ENCODE results near the gene CARS1.
A peak's percentile ranks its signal among the peaks of the same experiment; 100 is the strongest.

Gene CARS1

DNA sequence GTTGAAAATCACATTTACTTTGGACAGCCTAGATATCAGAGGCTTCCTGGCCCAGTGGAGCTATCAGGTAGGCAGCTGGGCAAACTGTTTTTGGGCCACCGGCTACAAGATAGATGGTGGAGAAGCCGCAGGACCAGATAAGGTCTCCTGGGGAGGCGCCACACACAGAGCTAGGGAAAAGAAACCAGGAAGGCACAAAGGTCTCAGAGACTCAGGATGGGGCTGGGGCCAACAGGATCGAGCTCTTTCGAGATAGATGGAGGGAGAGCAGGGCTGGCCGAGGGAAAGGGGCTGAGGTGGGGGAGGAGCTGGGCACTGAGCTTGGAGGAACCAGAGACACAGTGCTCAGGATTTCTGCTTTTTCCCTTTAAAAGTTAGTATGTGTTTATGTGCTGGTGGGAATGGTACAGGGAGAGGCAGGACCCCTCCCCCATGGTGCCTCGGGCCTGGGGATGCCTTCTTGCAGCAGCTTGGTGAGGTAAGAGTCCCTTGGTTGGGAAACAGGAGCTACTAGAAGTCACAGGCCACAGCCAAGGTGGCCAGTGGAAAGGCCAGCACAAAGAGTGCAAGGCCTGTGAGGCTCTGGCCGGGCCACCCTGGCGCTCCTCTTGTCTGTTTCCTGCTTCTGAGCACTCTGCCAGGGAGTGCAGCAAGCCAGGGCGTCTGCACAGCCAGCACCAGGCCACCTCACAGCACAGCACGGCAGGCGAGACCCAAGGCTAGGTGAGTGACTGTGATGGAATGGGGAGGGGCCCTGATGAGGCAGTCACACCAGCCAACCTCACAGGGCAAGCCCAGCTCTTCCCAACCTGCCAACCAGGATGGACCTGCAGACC lies 53.6 kb downstream of the CARS1 start:
- DNase-seq (ENCODE audit: low spot score in 2 of 2) (no peak), ATAC-seq (replicated peaks; ENCODE audit: extremely low read depth, poor library complexity, severe bottlenecking) (no peak)
- Mint-ChIP-seq H3K4me1 (no peaks in the 10 kb centered on the region), H3K27ac (ENCODE audit: low read depth) (peak overlapping the region; percentile 38), H3K4me3 (no peak overlapping the region), H3K36me3 (ENCODE audit: insufficient read depth) (peaks cover 33% of the 10 kb centered on the region), H3K27me3 (no peaks in the 10 kb centered on the region), H3K9me3 (no peaks in the 10 kb centered on the region)

DNA sequence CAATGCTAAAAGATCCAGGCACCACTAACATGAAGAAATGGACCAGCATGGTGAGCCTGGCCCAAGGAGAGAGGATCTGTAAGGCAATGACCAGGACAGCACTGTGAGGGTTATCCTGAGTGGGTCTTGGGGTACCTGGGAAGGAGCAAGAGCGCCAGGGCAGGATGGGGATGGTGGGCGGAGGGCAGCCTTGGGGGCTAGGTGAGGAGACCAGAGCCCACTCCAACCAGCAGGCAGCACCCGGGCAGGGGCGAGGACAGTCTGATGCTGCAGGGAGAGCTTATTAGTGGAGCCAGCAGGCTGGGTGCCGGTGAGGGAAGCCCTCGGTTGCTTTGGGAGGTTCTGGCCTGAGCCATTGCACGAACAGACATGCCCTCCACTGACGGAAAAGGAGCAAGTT lies 54.4 kb downstream of the CARS1 start:
- ATAC-seq (replicated peaks; ENCODE audit: extremely low read depth, poor library complexity, severe bottlenecking), result no peak

GRCh38 chr11:3002351-3002861 lies 54.8 kb downstream of the CARS1 start:
- H3K36me3 Mint-ChIP-seq (ENCODE audit: insufficient read depth), result peaks cover 31% of the 10 kb centered on the region
- ATAC-seq (replicated peaks; ENCODE audit: extremely low read depth, poor library complexity, severe bottlenecking), result no peak
- no peaks in the 10 kb centered on the region for H3K27me3 Mint-ChIP-seq
- no peak overlapping the region for H3K27ac Mint-ChIP-seq (ENCODE audit: low read depth)
- H3K9me3 Mint-ChIP-seq, result no peaks in the 10 kb centered on the region
- DNase-seq (ENCODE audit: low spot score in 2 of 2), result no peak
- H3K4me3 Mint-ChIP-seq, result no peak overlapping the region
- H3K4me1 Mint-ChIP-seq, result no peaks in the 10 kb centered on the region

More for the DNA sequence above, 54.4 kb downstream of the CARS1 start:
- no peaks in the 10 kb centered on the region for H3K9me3 Mint-ChIP-seq
- H3K36me3 Mint-ChIP-seq (ENCODE audit: insufficient read depth), result peaks cover 31% of the 10 kb centered on the region
- H3K4me1 Mint-ChIP-seq, result no peaks in the 10 kb centered on the region
- no peak overlapping the region for H3K4me3 Mint-ChIP-seq
- no peaks in the 10 kb centered on the region for H3K27me3 Mint-ChIP-seq
- DNase-seq (ENCODE audit: low spot score in 2 of 2), result no peak
- no peak overlapping the region for H3K27ac Mint-ChIP-seq (ENCODE audit: low read depth)

- Mint-ChIP-seq H3K36me3 (ENCODE audit: insufficient read depth) (peaks cover 27% of the 10 kb centered on the region), H3K4me3 (no peak overlapping the region), H3K27me3 (no peaks in the 10 kb centered on the region), H3K4me1 (no peaks in the 10 kb centered on the region), H3K27ac (ENCODE audit: low read depth) (peak overlapping the region; percentile 27), H3K9me3 (no peaks in the 10 kb centered on the region)
- DNase-seq (ENCODE audit: low spot score in 2 of 2), result no peak
- ATAC-seq (replicated peaks; ENCODE audit: extremely low read depth, poor library complexity, severe bottlenecking), result no peak
Measured at GRCh38 chr11:3001496-3001895, 55.7 kb downstream of the CARS1 start.

DNA sequence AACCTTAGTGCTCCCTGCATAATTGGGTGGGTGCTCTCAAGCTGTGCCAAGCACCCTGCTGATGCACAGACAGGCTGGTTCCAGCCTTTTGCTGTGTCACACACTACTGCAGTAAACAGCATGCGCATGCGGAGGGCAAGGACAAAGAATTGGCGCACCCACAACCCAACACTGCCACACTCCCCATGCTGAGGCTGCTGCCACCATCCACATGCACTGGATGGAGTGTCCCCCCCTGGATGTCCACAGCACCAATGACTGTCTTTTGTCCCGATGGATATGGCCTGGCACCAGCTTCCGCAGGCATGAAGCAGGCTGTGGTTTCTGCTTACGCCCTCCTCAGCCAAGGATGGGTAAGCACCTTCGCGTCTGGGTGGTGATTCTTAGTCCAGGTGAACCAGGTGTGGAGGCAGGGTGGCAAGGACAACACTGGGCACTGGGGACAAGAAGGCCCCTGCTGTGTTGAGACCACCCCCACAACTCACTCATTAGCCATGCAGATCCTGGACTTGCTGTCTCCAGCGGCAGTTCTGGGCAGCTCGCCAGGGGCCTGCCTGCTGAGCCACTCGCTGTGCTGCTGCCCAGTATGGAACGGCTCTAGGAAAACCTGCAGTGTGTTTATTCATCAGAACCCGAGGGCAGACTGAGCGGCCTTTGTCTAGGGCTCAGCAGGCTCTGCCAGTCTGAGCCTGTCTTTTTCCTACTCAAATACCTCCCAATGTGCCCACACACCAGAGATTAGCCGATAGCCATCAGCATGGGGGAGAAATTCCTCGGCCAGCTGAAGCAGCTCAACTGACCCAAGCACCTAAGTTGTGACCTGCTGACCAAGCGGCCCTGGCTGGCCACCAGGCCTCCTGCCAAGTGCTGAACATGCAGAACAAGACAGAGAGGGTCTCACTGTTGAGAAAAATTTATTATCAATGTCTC lies 56.9 kb downstream of the CARS1 start:
- no peaks in the 10 kb centered on the region for H3K9me3 Mint-ChIP-seq
- peaks cover 24% of the 10 kb centered on the region for H3K36me3 Mint-ChIP-seq (ENCODE audit: insufficient read depth)
- no peak overlapping the region for H3K4me3 Mint-ChIP-seq
- DNase-seq (ENCODE audit: low spot score in 2 of 2) (no peak), ATAC-seq (replicated peaks; ENCODE audit: extremely low read depth, poor library complexity, severe bottlenecking) (no peak)
- H3K4me1 Mint-ChIP-seq, result no peaks in the 10 kb centered on the region
- H3K27me3 Mint-ChIP-seq, result no peaks in the 10 kb centered on the region
- no peak overlapping the region for H3K27ac Mint-ChIP-seq (ENCODE audit: low read depth)

GRCh38 chr11:2999464-2999998 lies 57.7 kb downstream of the CARS1 start:
- H3K4me3 Mint-ChIP-seq, result no peak overlapping the region
- DNase-seq (ENCODE audit: low spot score in 2 of 2) (no peak), ATAC-seq (replicated peaks; ENCODE audit: extremely low read depth, poor library complexity, severe bottlenecking) (no peak)
- peaks cover 19% of the 10 kb centered on the region for H3K36me3 Mint-ChIP-seq (ENCODE audit: insufficient read depth)
- no peaks in the 10 kb centered on the region for H3K9me3 Mint-ChIP-seq
- no peaks in the 10 kb centered on the region for H3K27me3 Mint-ChIP-seq
- H3K4me1 Mint-ChIP-seq, result no peaks in the 10 kb centered on the region
- H3K27ac Mint-ChIP-seq (ENCODE audit: low read depth), result no peak overlapping the region

- no peak overlapping the region for H3K27ac Mint-ChIP-seq (ENCODE audit: low read depth)
- H3K9me3 Mint-ChIP-seq, result no peaks in the 10 kb centered on the region
- no peak overlapping the region for H3K4me3 Mint-ChIP-seq
- no peaks in the 10 kb centered on the region for H3K4me1 Mint-ChIP-seq
- H3K36me3 Mint-ChIP-seq (ENCODE audit: insufficient read depth), result peaks cover 14% of the 10 kb centered on the region
- ATAC-seq (replicated peaks; ENCODE audit: extremely low read depth, poor library complexity, severe bottlenecking) (no peak), DNase-seq (ENCODE audit: low spot score in 2 of 2) (no peak)
- H3K27me3 Mint-ChIP-seq, result no peaks in the 10 kb centered on the region
Measured at GRCh38 chr11:2998073-2998850, 59.0 kb downstream of the CARS1 start.

DNA sequence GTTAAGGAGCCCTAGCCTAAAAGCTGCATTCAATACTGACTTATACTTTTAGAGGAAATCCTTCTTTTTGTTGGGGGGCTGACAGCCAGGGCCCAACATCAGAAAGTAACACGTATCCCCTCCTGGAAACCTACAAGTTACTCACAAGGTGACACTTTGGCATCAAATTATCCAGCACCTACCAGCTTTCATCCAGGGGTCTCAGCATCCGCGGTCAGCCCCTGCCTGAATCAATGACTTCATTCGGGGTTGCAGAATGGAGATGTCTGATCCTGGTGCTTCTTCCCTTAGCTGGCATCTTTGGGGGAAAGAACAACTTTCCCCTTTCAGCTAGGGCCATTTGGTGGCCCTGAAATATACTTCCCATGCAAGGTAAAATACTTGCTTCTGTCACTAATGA lies 59.8 kb downstream of the CARS1 start:
- Mint-ChIP-seq H3K36me3 (ENCODE audit: insufficient read depth) (peaks cover 8% of the 10 kb centered on the region), H3K9me3 (no peaks in the 10 kb centered on the region), H3K4me1 (no peaks in the 10 kb centered on the region), H3K27ac (ENCODE audit: low read depth) (no peak overlapping the region), H3K4me3 (no peak overlapping the region), H3K27me3 (no peaks in the 10 kb centered on the region)
- DNase-seq (ENCODE audit: low spot score in 2 of 2) (no peak), ATAC-seq (replicated peaks; ENCODE audit: extremely low read depth, poor library complexity, severe bottlenecking) (no peak)

DNA sequence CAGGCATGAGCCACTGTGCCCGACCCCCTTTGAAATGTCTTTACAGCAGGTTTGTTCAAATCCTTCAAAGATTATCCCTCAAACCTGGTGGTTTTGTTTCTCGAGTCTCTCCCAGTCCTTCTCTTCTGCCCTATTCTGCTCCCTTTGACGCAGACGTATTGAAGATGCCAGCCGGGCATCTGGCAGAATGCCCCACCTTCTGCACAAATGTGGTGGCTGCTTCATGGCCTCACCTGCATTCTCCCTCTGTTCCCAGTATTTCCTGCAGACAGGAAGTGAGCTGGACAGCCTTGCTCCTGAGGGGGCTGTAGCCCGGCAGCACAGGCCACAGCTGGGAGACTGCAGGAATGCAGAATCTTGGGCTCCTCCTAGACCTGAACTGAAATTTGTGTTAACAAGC lies 60.2 kb downstream of the CARS1 start:
- Mint-ChIP-seq H3K9me3 (no peaks in the 10 kb centered on the region), H3K36me3 (ENCODE audit: insufficient read depth) (peaks cover 11% of the 10 kb centered on the region), H3K27me3 (no peaks in the 10 kb centered on the region), H3K27ac (ENCODE audit: low read depth) (no peak overlapping the region), H3K4me1 (no peaks in the 10 kb centered on the region), H3K4me3 (no peak overlapping the region)
- ATAC-seq (replicated peaks; ENCODE audit: extremely low read depth, poor library complexity, severe bottlenecking), result no peak
- DNase-seq (ENCODE audit: low spot score in 2 of 2), result no peak

DNA sequence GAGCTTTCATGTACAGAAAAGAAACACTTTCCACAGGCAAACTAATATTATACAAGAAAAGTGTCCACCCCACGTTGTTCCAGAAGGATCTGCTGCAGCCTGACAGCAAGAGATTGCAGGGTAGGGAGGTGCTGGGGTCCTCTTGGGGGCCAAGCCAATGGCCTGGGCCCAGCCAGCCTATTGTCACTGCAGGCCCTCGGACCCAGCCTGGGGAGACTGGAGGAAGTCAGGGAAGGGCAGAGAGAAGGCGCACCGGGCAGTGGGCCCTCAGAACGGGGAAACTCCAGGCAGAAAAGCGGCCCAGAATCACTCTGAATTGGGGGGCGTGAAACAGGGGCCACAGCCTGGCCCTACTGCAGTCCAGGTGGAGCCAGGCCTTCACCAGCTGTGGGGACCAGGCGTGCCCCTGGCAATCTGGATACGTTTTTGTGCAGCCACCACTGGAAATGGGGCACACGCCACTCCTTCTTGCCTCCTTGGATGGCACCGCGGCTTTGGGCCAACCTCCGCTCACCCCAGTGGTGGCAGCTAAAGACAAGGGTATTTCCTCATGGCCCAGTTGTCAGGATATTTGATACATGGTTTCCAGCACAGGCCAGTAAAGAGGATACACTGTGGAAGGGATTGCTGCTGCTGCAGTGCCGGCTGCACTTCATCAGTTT lies 61.2 kb downstream of the CARS1 start:
- H3K4me1 Mint-ChIP-seq, result peaks cover 7% of the 10 kb centered on the region
- no peak overlapping the region for H3K4me3 Mint-ChIP-seq
- H3K9me3 Mint-ChIP-seq, result no peaks in the 10 kb centered on the region
- ATAC-seq (replicated peaks; ENCODE audit: extremely low read depth, poor library complexity, severe bottlenecking), result no peak
- no peaks in the 10 kb centered on the region for H3K27me3 Mint-ChIP-seq
- H3K27ac Mint-ChIP-seq (ENCODE audit: low read depth), result no peak overlapping the region
- H3K36me3 Mint-ChIP-seq (ENCODE audit: insufficient read depth), result peaks cover 11% of the 10 kb centered on the region
- DNase-seq (ENCODE audit: low spot score in 2 of 2), result no peak

- Mint-ChIP-seq H3K36me3 (ENCODE audit: insufficient read depth) (peaks cover 13% of the 10 kb centered on the region), H3K4me1 (peaks cover 16% of the 10 kb centered on the region)
Measured at GRCh38 chr11:2995031-2995561, 62.1 kb downstream of the CARS1 start.

More at GRCh38 chr11:2995031-2995561, 62.1 kb downstream of the CARS1 start:
- no peaks in the 10 kb centered on the region for H3K9me3 Mint-ChIP-seq
- ATAC-seq (replicated peaks; ENCODE audit: extremely low read depth, poor library complexity, severe bottlenecking), result no peak
- no peak for DNase-seq (ENCODE audit: low spot score in 2 of 2)
- no peak overlapping the region for H3K27ac Mint-ChIP-seq (ENCODE audit: low read depth)
- no peaks in the 10 kb centered on the region for H3K27me3 Mint-ChIP-seq
- no peak overlapping the region for H3K4me3 Mint-ChIP-seq

Measured in central memory CD8-positive, alpha-beta T cell (primary cell).